MCF 10A (cell line): ENCODE data around the gene MACF1. TPM values are rescaled to one million over a fixed set of nuclear protein-coding genes. Genes with fewer than 3 reads are reported as not detected.

Experiments
- BruUV-seq: library from RNA; stranded (reverse); fragments of 400-500 nt; replicated peaks from 2 replicates; lab custom pipeline; 2021; lab: Mats Ljungman, UMichigan
- CTCF ChIA-PET: fragments of 300-600 bp; sonication (Branson Sonifier 250); formaldehyde crosslinking; extraction: SDS; loops from one replicate; lab custom pipeline; 2021; ENCODE audit warnings: antibody characterized with exemption, inconsistent platforms; lab: Yijun Ruan, JAX
- POLR2A ChIA-PET: fragments of 300-600, 350-650 bp; sonication (Branson Sonifier 250); formaldehyde crosslinking; extraction: SDS; loops from one replicate; lab custom pipeline; 2020; ENCODE audit warnings: antibody characterized with exemption, inconsistent platforms; lab: Yijun Ruan, JAX
- DNase-seq: peaks from one replicate; pipeline ENCODE4 v3.0.0-alpha.2; 2018; ENCODE audit not compliant: unreplicated experiment
- H3K27ac Mint-ChIP-seq: one replicate; pipeline ENCODE4 v1.8.0; 2022; ENCODE audit warnings: mild to moderate bottlenecking, low read depth, mixed read lengths; ENCODE audit not compliant: unreplicated experiment
- H3K27me3 Mint-ChIP-seq: one replicate; pipeline ENCODE4 v1.8.0; 2022; ENCODE audit warnings: mixed read lengths; ENCODE audit not compliant: insufficient read depth, unreplicated experiment
- H3K36me3 Mint-ChIP-seq: one replicate; pipeline ENCODE4 v1.8.0; 2022; ENCODE audit warnings: mild to moderate bottlenecking, moderate library complexity, mixed read lengths; ENCODE audit not compliant: insufficient read depth, unreplicated experiment
- H3K4me1 Mint-ChIP-seq: one replicate; pipeline ENCODE4 v1.8.0; 2022; ENCODE audit warnings: mixed read lengths; ENCODE audit not compliant: insufficient read depth, unreplicated experiment
- H3K4me3 Mint-ChIP-seq: one replicate; pipeline ENCODE4 v1.8.0; 2022; ENCODE audit warnings: mild to moderate bottlenecking, moderate library complexity, mixed read lengths; ENCODE audit not compliant: unreplicated experiment
- H3K9me3 Mint-ChIP-seq: one replicate; pipeline ENCODE4 v1.8.0; 2022; ENCODE audit warnings: mixed read lengths; ENCODE audit not compliant: unreplicated experiment
- CTCF ChIP-seq: fragments of 200-600 bp; IDR thresholded peaks from one replicate; pipeline ENCODE4 v1.8.0; 2022; ENCODE audit warnings: antibody characterized with exemption, mild to moderate bottlenecking; ENCODE audit not compliant: unreplicated experiment
- intact Hi-C: fragments of 100-400 bp; cut with micrococcal nuclease; formaldehyde crosslinking; loops from 2 replicates; pipeline ENCODE4 v1.14.1; 2022
- total RNA-seq: library from RNA; stranded (reverse); gene quantifications from 2 replicates; pipeline ENCODE4 v1.2.3, GENCODE V29; 2022

MACF1 gene
- total RNA-seq, 1 experiment from 2014 or later, result 188 TPM

DNA sequence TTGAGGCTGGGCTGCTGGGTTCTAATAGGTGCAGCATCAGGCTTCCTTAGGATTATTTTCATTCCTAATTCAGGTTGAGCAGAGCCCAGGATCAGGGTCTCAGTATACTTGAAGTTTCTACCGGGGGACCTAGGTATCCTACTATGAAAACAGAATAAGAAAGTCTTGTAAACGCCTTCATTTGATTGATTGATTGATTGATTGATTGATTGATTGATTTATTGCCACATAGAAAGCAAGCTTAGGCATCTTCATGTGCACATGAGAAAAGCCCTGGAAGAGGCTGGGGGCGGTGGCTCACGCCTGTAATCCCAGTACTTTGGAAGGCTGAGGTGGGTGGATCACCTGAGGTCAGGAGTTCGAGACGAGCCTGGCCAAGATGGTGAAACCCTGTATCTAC is 189.6 kb downstream of the MACF1 start:
- Mint-ChIP-seq H3K36me3 (peaks cover 7% of the 10 kb centered on the region), H3K4me3 (no peak overlapping the region), H3K27ac (peak overlapping the region; percentile 73), H3K9me3 (no peaks in the 10 kb centered on the region), H3K27me3 (no peaks in the 10 kb centered on the region), H3K4me1 (peaks cover 58% of the 10 kb centered on the region)
- POLR2A ChIA-PET, result interaction anchor here (0.6 to 6.6 kb wide), 7 partner anchors 14 to 301 kb away, joined by 3 to 98 read pairs (median 5); no protein-coding TSS in a partner anchor
- intact Hi-C loops, result loop anchor here (2.0 kb wide), 1 partner anchor 17 kb away; no protein-coding TSS in a partner anchor
- DNase-seq, result no peak
- CTCF ChIA-PET, result interaction anchor here (0.6 to 3.2 kb wide), 5 partner anchors 8 to 25 kb away, joined by 3 to 12 read pairs (median 4); no protein-coding TSS in a partner anchor
- TF ChIP-seq CTCF, result no peak
- no TSS peak for BruUV-seq

DNA sequence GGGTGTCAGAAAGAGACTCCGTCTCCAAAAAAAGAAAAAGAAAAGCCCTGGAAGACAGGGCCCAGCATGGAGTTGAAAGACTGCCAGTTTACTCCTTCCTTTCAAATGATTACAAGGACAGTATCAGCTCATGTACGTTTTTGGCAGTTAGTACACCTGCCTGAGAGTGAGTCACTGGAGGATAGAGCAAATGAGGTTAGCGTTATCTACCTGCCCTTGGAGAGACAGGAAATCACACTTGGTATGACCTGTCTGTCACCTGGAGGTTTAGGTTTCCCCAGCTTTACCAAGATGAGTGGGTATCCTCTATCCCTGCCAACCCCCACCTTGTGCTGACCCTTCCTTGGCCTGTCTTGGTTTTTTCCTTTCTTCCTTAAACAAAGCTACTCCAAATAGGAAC is 190.1 kb downstream of the MACF1 start:
- no TSS peak for BruUV-seq
- intact Hi-C loops, result loop anchor here (2.0 kb wide), 1 partner anchor 16 kb away; no protein-coding TSS in a partner anchor
- DNase-seq, result peak; percentile 76
- Mint-ChIP-seq H3K4me3 (no peak overlapping the region), H3K9me3 (no peaks in the 10 kb centered on the region), H3K36me3 (peaks cover 6% of the 10 kb centered on the region), H3K4me1 (peaks cover 62% of the 10 kb centered on the region), H3K27me3 (no peaks in the 10 kb centered on the region), H3K27ac (peak overlapping the region; percentile 73)
- CTCF ChIA-PET, result interaction anchor here (0.6 to 3.2 kb wide), 6 partner anchors 9 to 296 kb away, joined by 3 to 12 read pairs (median 4); no protein-coding TSS in a partner anchor
- POLR2A ChIA-PET, result interaction anchor here (0.6 to 6.6 kb wide), 9 partner anchors 14 to 301 kb away, joined by 3 to 98 read pairs (median 3); no protein-coding TSS in a partner anchor
- TF ChIP-seq CTCF, result no peak

- DNase-seq, result peak; percentile 58
- ChIA-PET POLR2A (interaction anchor here (0.7 to 6.6 kb wide), 8 partner anchors 13 to 341 kb away, joined by 3 to 98 read pairs (median 4); no protein-coding TSS in a partner anchor), CTCF (interaction anchor here (0.8 to 3.2 kb wide), 3 partner anchors 16 to 296 kb away, joined by 3 to 12 read pairs (median 4); no protein-coding TSS in a partner anchor)
- no peak overlapping the region for H3K4me3 Mint-ChIP-seq
- intact Hi-C loops, result loop anchor here (2.0 kb wide), 1 partner anchor 15 kb away; no protein-coding TSS in a partner anchor
- peaks cover 6% of the 10 kb centered on the region for H3K36me3 Mint-ChIP-seq
- BruUV-seq, result no TSS peak
- peak overlapping the region; percentile 39 for H3K27ac Mint-ChIP-seq
- H3K9me3 Mint-ChIP-seq, result no peaks in the 10 kb centered on the region
- no peaks in the 10 kb centered on the region for H3K27me3 Mint-ChIP-seq
- no peak for TF ChIP-seq CTCF
- H3K4me1 Mint-ChIP-seq, result peaks cover 68% of the 10 kb centered on the region
Observed at GRCh38 chr1:39395357-39395831, 190.9 kb downstream of the MACF1 start.

DNA sequence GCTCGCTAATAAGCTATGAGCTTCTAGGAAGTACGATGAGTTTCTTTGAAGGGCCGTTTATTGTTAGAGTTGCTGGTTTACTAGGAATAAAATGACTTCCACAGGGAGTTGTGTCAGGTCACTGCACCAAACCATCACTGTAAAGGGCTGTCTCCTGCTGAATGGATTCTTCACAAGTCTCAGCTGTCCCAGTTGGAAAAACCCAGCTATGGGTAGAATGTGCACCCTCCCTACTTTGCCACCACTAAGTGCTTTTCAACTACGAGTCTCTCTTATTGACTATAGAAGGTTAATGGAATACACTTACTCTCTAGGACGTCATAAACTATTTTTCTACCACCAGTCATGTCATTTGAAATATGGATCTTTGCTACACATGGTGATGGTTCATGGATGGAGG is 192.2 kb downstream of the MACF1 start:
- BruUV-seq, result no TSS peak
- H3K4me3 Mint-ChIP-seq, result no peak overlapping the region
- H3K36me3 Mint-ChIP-seq, result peaks cover 1% of the 10 kb centered on the region
- intact Hi-C loops, result no loop called here
- no peaks in the 10 kb centered on the region for H3K27me3 Mint-ChIP-seq
- no peak for DNase-seq
- H3K9me3 Mint-ChIP-seq, result no peaks in the 10 kb centered on the region
- POLR2A ChIA-PET, result no interaction called here
- CTCF ChIA-PET, result interaction anchor here (0.7 to 3.2 kb wide), 3 partner anchors 14 to 209 kb away, joined by 4 to 23 read pairs (median 12); no protein-coding TSS in a partner anchor
- TF ChIP-seq CTCF, result no peak
- no peak overlapping the region for H3K27ac Mint-ChIP-seq
- H3K4me1 Mint-ChIP-seq, result peaks cover 62% of the 10 kb centered on the region
